Femur (tissue), 1 donor: Measurements from ENCODE around the gene CDK15.
"Not testable (repeated sequence)": the region's sequence is repeated elsewhere in the genome, so short reads cannot be mapped to it uniquely, and the experiment has no call there.

Source experiments
- DNase-seq: peaks from one replicate; pipeline ENCODE4 v3.0.0-alpha.2; 2017

CDK15 gene

GRCh38 chr2:201806442-201807170 is at the start of gene CDK15:
Gene CDK15, plus strand, starts transcription at chr2:201806537. Its CDS starts 128 bp downstream, at chr2:201806665.
- DNase-seq: peak; percentile 42

- no peak for DNase-seq
These were observed 48.1 kb upstream of the CDK15 start for GRCh38 chr2:201758234-201758633.

GRCh38 chr2:201758873-201759272 is 47.5 kb upstream of the CDK15 start:
- DNase-seq: no peak

- no peak for DNase-seq
These were observed 46.8 kb upstream of the CDK15 start for GRCh38 chr2:201759567-201759966.

GRCh38 chr2:201761101-201761500 is 45.2 kb upstream of the CDK15 start:
- no peak for DNase-seq

- not testable (repeated sequence) for DNase-seq
These were observed 41.9 kb upstream of the CDK15 start for GRCh38 chr2:201764469-201764868.

- no peak for DNase-seq
These were observed 40.5 kb upstream of the CDK15 start for GRCh38 chr2:201765799-201766198.

- DNase-seq: no peak
These were observed 37.4 kb upstream of the CDK15 start for GRCh38 chr2:201768918-201769317.

- no peak for DNase-seq
These were observed 36.5 kb upstream of the CDK15 start for GRCh38 chr2:201769666-201770373.

- no peak for DNase-seq
These were observed 32.3 kb upstream of the CDK15 start for GRCh38 chr2:201773990-201774389.

GRCh38 chr2:201774546-201774945 is 31.8 kb upstream of the CDK15 start:
- DNase-seq: no peak

- DNase-seq: no peak
These were observed 31.0 kb upstream of the CDK15 start for GRCh38 chr2:201775326-201775725.

- no peak for DNase-seq
These were observed 29.3 kb upstream of the CDK15 start for GRCh38 chr2:201777043-201777442.

GRCh38 chr2:201777869-201778268 is 28.5 kb upstream of the CDK15 start:
- no peak for DNase-seq

- no peak for DNase-seq
These were observed 26.2 kb upstream of the CDK15 start for GRCh38 chr2:201779901-201780673.

- DNase-seq: peak; percentile 95
These were observed 25.5 kb upstream of the CDK15 start, which contains the start of gene ALS2 for GRCh38 chr2:201780674-201781493. Gene ALS2, minus strand, starts transcription at chr2:201780933. Its CDS starts 12,048 bp downstream, at chr2:201768885.

GRCh38 chr2:201781557-201782051 is 24.7 kb upstream of the CDK15 start:
- peak; percentile 34 for DNase-seq

GRCh38 chr2:201784563-201784962 is 21.8 kb upstream of the CDK15 start:
- no peak for DNase-seq

GRCh38 chr2:201785135-201785534 is 21.2 kb upstream of the CDK15 start:
- DNase-seq: no peak

GRCh38 chr2:201786471-201786870 is 19.9 kb upstream of the CDK15 start:
- no peak for DNase-seq

- DNase-seq: no peak
These were observed 18.0 kb upstream of the CDK15 start for GRCh38 chr2:201788371-201788770.

- DNase-seq: no peak
These were observed 16.9 kb upstream of the CDK15 start for GRCh38 chr2:201789395-201789794.
